Loucy (cell line): ENCODE measurements around the gene AP3D1.

Source experiments
- EZH2phosphoT487 ChIP-seq: fragments of 200-600 bp; IDR thresholded peaks from 2 replicates; pipeline ENCODE4 v1.6.1; 2018; ENCODE audit warnings: antibody characterized with exemption, mild to moderate bottlenecking, moderate library complexity, borderline replicate concordance
- TF ChIP-seq, protein P1 (sequence below): fragments of 200-600 bp; sonication (generic); conservative IDR thresholded peaks from 2 replicates; pipeline ENCODE4 v1.5.1; 2014; ENCODE audit warnings: mild to moderate bottlenecking, antibody characterized with exemption, low read length

DNA sequence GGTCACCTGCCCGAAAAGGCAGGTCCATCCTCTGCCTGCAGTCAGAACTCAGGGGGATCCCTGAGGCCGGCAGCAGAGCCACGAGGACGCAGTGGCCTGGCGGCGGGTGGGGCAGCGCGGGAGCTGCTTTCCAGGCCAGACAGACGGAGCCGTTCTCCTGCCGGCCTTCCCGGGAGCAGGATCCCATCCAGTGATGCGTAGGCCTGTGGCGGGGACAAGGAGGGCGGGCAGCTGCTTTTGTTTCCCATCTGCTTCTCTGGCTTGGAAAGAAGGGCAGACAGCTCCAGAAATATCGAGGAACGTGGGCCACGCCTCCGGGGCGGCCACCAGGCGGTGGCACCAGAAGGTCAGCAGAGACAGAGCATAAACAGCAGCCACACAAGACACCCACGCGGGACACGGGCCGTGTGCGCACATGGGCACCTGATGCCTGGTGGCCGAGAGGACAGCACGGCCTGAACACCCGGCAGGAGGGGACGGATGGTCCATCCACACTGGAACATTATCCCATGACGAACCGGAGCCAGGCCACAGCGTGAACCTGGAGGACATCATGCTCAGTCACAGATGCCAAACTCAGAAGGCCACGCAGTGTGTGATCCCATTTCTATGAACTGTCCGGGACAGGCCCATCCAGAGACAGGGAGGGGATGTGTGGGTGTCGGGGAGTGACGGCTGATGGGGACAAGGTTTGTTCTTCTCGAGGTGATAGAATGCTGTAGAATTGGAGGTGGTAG, 86.4 kb downstream of the AP3D1 start:
- TF ChIP-seq, protein P1, sequence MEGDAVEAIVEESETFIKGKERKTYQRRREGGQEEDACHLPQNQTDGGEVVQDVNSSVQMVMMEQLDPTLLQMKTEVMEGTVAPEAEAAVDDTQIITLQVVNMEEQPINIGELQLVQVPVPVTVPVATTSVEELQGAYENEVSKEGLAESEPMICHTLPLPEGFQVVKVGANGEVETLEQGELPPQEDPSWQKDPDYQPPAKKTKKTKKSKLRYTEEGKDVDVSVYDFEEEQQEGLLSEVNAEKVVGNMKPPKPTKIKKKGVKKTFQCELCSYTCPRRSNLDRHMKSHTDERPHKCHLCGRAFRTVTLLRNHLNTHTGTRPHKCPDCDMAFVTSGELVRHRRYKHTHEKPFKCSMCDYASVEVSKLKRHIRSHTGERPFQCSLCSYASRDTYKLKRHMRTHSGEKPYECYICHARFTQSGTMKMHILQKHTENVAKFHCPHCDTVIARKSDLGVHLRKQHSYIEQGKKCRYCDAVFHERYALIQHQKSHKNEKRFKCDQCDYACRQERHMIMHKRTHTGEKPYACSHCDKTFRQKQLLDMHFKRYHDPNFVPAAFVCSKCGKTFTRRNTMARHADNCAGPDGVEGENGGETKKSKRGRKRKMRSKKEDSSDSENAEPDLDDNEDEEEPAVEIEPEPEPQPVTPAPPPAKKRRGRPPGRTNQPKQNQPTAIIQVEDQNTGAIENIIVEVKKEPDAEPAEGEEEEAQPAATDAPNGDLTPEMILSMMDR = no peak
- no peak for TF ChIP-seq EZH2phosphoT487
